Thyroid gland (tissue), 4 donors: ENCODE measurements around the gene B3GAT1. TPM values are rescaled to one million over a fixed set of nuclear protein-coding genes. Genes with fewer than 3 reads are reported as not detected.

Experiments
- DNase-seq, 2 donors: peaks; one replicate each; pipeline ENCODE4 v3.0.0-alpha.2; 2019
- H3K27ac ChIP-seq, 3 donors: fragments of 200-600 bp; sonication (generic); 1 replicate in 2 of 3; 2 replicates in 1 of 3; pipeline ENCODE4 v1.5.1; 2016 to 2019; ENCODE audit warnings: mild to moderate bottlenecking in 1 of 3, moderate library complexity in 1 of 3
- H3K27me3 ChIP-seq: fragments of 200-600 bp; sonication (generic); one replicate; pipeline ENCODE4 v1.5.1; 2019
- H3K36me3 ChIP-seq, 2 donors: fragments of 200-600 bp; sonication (generic); one replicate each; pipeline ENCODE4 v1.5.1; 2016 to 2019
- H3K4me1 ChIP-seq, 2 donors: fragments of 200-600 bp; sonication (generic); one replicate each; pipeline ENCODE4 v1.5.1; 2017 to 2019
- H3K4me3 ChIP-seq, 3 donors: fragments of 200-600 bp; sonication (generic); replicated peaks in 1 of 3; 1 replicate in 2 of 3; 2 replicates in 1 of 3; pipeline ENCODE4 v1.5.1; 2016; ENCODE audit warnings: mild to moderate bottlenecking in 1 of 3
- H3K9me3 ChIP-seq: fragments of 200-600 bp; sonication (generic); one replicate; pipeline ENCODE4 v1.5.1; 2017
- POLR2A ChIP-seq, 2 donors: fragments of 450-650 bp; IDR thresholded peaks; one replicate each; pipeline ENCODE4 v1.6.1; 2017; ENCODE audit warnings: antibody characterized with exemption in 2 of 2, mild to moderate bottlenecking in 2 of 2, moderate library complexity in 1 of 2
- WGBS, 2 donors: methylation state at CpG; one replicate each; pipeline ENCODE4 v1.1.5; 2017; 5-methylcytosine and 5-hydroxymethylcytosine counted together
- intact Hi-C: fragments of 100-400 bp; cut with DNase I; formaldehyde crosslinking; loops from one replicate; pipeline ENCODE4 v1.15.1; 2023
- total RNA-seq, 4 donors: library from RNA; depleted of rRNA; stranded (reverse); fragments of >200 nt; gene quantifications; one replicate each; pipeline ENCODE4 v1.2.3, GENCODE V29; 2016
- TF ChIP-seq, protein P1 (sequence below), 6 experiments: fragments of 200-600 bp in 3 of 6; fragments of 450-650 bp in 3 of 6; sonication (generic) in 3 of 6; IDR thresholded peaks; one replicate each; pipeline ENCODE4 v1.5.1; 2016 to 2019; ENCODE audit warnings: antibody characterized with exemption in 6 of 6, mild to moderate bottlenecking in 2 of 6, inconsistent platforms in 1 of 6, moderate library complexity in 1 of 6

The B3GAT1 gene
- total RNA-seq, 4 donors from 2014 or later = 4.0 to 6.7 (median 5.7) TPM

GRCh38 chr11:134370526-134371435 is 41.3 kb downstream of the B3GAT1 start:
- H3K9me3 ChIP-seq = no peaks in the 10 kb centered on the region
- H3K36me3 ChIP-seq = no peaks in the 10 kb centered on the region
- no peaks in the 10 kb centered on the region for H3K27me3 ChIP-seq
- H3K27ac ChIP-seq = no peak overlapping the region
- peaks cover 3 to 9% of the 10 kb centered on the region in 2 donors for H3K4me1 ChIP-seq
- DNase-seq = no peak
- 86 to 91% methylated on average over 14 to 19 of the region's 19 CpGs for WGBS, 2 donors
- no peak overlapping the region for H3K4me3 ChIP-seq
- intact Hi-C loops = no loop called here
- no peak for TF ChIP-seq POLR2A (IDR thresholded peaks at IDR 0.05)
- TF ChIP-seq, protein P1, sequence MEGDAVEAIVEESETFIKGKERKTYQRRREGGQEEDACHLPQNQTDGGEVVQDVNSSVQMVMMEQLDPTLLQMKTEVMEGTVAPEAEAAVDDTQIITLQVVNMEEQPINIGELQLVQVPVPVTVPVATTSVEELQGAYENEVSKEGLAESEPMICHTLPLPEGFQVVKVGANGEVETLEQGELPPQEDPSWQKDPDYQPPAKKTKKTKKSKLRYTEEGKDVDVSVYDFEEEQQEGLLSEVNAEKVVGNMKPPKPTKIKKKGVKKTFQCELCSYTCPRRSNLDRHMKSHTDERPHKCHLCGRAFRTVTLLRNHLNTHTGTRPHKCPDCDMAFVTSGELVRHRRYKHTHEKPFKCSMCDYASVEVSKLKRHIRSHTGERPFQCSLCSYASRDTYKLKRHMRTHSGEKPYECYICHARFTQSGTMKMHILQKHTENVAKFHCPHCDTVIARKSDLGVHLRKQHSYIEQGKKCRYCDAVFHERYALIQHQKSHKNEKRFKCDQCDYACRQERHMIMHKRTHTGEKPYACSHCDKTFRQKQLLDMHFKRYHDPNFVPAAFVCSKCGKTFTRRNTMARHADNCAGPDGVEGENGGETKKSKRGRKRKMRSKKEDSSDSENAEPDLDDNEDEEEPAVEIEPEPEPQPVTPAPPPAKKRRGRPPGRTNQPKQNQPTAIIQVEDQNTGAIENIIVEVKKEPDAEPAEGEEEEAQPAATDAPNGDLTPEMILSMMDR (IDR thresholded peaks at IDR 0.05) = no peak

GRCh38 chr11:134369656-134370525 is 42.2 kb downstream of the B3GAT1 start:
- 87 to 89% methylated on average over 28 of the region's 30 CpGs for WGBS, 2 donors
- no peaks in the 10 kb centered on the region for H3K27me3 ChIP-seq
- TF ChIP-seq POLR2A (IDR thresholded peaks at IDR 0.05) = no peak
- TF ChIP-seq, protein P1 (IDR thresholded peaks at IDR 0.05) = no peak
- no peaks in the 10 kb centered on the region for H3K9me3 ChIP-seq
- no peak for DNase-seq
- peaks cover 6 to 18% of the 10 kb centered on the region in 2 donors for H3K4me1 ChIP-seq
- H3K27ac ChIP-seq = no peak overlapping the region
- H3K4me3 ChIP-seq = no peak overlapping the region
- intact Hi-C loops = loop anchor here (10.0 kb wide), 1 partner anchor 105 kb away; no protein-coding TSS in a partner anchor
- H3K36me3 ChIP-seq = no peaks in the 10 kb centered on the region

- TF ChIP-seq POLR2A (IDR thresholded peaks at IDR 0.05) = no peak
- TF ChIP-seq, protein P1 (IDR thresholded peaks at IDR 0.05) = no peak
- no peak overlapping the region for H3K27ac ChIP-seq
- H3K9me3 ChIP-seq = no peaks in the 10 kb centered on the region
- H3K4me1 ChIP-seq = peaks cover 6 to 23% of the 10 kb centered on the region in 2 donors
- WGBS, 2 donors = 86 to 91% methylated on average over 18 of the region's 18 CpGs
- no peaks in the 10 kb centered on the region for H3K27me3 ChIP-seq
- no peak overlapping the region for H3K4me3 ChIP-seq
- H3K36me3 ChIP-seq = no peaks in the 10 kb centered on the region
- intact Hi-C loops = loop anchor here (10.0 kb wide), 1 partner anchor 107 kb away; no protein-coding TSS in a partner anchor
- DNase-seq = no peak
Observed at GRCh38 chr11:134367781-134368180, 44.3 kb downstream of the B3GAT1 start.

DNA sequence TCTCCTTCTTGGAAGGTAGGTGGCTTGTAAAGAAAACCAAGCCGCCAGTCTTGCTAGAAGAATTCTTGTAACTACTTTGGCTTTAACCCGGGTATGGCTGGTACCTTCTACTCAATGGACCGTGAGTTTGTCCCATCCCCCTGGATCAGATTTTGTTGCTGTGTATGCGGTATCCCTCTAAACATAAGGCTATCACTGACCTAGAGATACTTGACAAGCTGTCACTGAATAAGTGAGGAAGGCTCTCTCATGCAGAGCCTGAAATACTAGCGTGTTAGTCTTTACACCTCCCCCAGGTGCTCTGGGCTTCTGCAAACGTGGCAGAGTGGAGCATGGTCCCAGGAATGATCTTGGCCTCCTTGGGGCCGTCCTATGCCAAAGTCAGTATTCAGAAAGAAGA is 45.8 kb downstream of the B3GAT1 start:
- DNase-seq = no peak
- H3K9me3 ChIP-seq = no peaks in the 10 kb centered on the region
- TF ChIP-seq POLR2A (IDR thresholded peaks at IDR 0.05) = no peak
- TF ChIP-seq, protein P1 (IDR thresholded peaks at IDR 0.05) = no peak
- peaks cover 6 to 23% of the 10 kb centered on the region in 2 donors for H3K4me1 ChIP-seq
- H3K4me3 ChIP-seq = no peak overlapping the region
- peak overlapping the region in 1 of 3 donors; percentile 37 for H3K27ac ChIP-seq
- intact Hi-C loops = loop anchor here (10.0 kb wide), 1 partner anchor 109 kb away; no protein-coding TSS in a partner anchor
- 54 to 55% methylated on average over 6 to 7 of the region's 7 CpGs for WGBS, 2 donors
- no peaks in the 10 kb centered on the region for H3K36me3 ChIP-seq
- no peaks in the 10 kb centered on the region for H3K27me3 ChIP-seq
